IMR-90 (cell line): ENCODE data around the gene GRAMD1B.

Experiments used
- BHLHE40 ChIP-seq: fragments of 150-350 bp; IDR thresholded peaks from 2 replicates; pipeline ENCODE4 v1.6.1; 2016; ENCODE audit warnings: mild to moderate bottlenecking, low read depth, low read length
- CEBPB ChIP-seq: IDR thresholded peaks from 2 replicates; pipeline ENCODE4 v1.6.1; 2012; ENCODE audit warnings: low read depth, low read length, improper control_type of control experiment
- CHD1 ChIP-seq: IDR thresholded peaks from 2 replicates; pipeline ENCODE4 v1.6.1; 2012; ENCODE audit warnings: low read depth, low read length, improper control_type of control experiment
- ELK1 ChIP-seq: fragments of 150-350 bp; IDR thresholded peaks from 2 replicates; pipeline ENCODE4 v1.6.1; 2016; ENCODE audit warnings: low read depth, mild to moderate bottlenecking, low read length, moderate library complexity, borderline replicate concordance
- MAFK ChIP-seq: IDR thresholded peaks from 2 replicates; pipeline ENCODE4 v1.6.1; 2012; ENCODE audit warnings: low read depth, low read length, improper control_type of control experiment
- MAZ ChIP-seq: IDR thresholded peaks from 2 replicates; pipeline ENCODE4 v1.6.1; 2012; ENCODE audit warnings: low read depth, mild to moderate bottlenecking, low read length, improper control_type of control experiment, moderate library complexity, borderline replicate concordance
- MXI1 ChIP-seq: IDR thresholded peaks from 2 replicates; pipeline ENCODE4 v1.6.1; 2012; ENCODE audit warnings: low read depth, mild to moderate bottlenecking, low read length, moderate library complexity, borderline replicate concordance
- NFE2L2 ChIP-seq: fragments of 150-350 bp; IDR thresholded peaks from 2 replicates; pipeline ENCODE4 v1.6.1; 2016; ENCODE audit warnings: low read depth, mild to moderate bottlenecking, low read length
- POLR2A ChIP-seq: IDR thresholded peaks from 2 replicates; pipeline ENCODE4 v1.6.1; 2012; ENCODE audit warnings: mild to moderate bottlenecking, low read depth, low read length
- RAD21 ChIP-seq: IDR thresholded peaks from 2 replicates; pipeline ENCODE4 v1.6.1; 2012; ENCODE audit warnings: low read length, improper control_type of control experiment
- RFX5 ChIP-seq: IDR thresholded peaks from 2 replicates; pipeline ENCODE4 v1.8.0; 2012; ENCODE audit warnings: low read depth, mild to moderate bottlenecking, low read length, moderate library complexity
- SMC3 ChIP-seq: fragments of 150-350 bp; IDR thresholded peaks from 2 replicates; pipeline ENCODE4 v1.6.1; 2016; ENCODE audit warnings: low read depth, mild to moderate bottlenecking, antibody characterized with exemption, low read length, moderate library complexity
- USF2 ChIP-seq: fragments of 150-350 bp; IDR thresholded peaks from 2 replicates; pipeline ENCODE4 v1.6.1; 2017; ENCODE audit warnings: mild to moderate bottlenecking, antibody characterized with exemption, low read length, low read depth
- TF ChIP-seq, protein P1 (sequence below): conservative IDR thresholded peaks from 2 replicates; pipeline ENCODE4 v1.5.1; 2012; ENCODE audit warnings: mild to moderate bottlenecking, low read depth, low read length, improper control_type of control experiment

DNA sequence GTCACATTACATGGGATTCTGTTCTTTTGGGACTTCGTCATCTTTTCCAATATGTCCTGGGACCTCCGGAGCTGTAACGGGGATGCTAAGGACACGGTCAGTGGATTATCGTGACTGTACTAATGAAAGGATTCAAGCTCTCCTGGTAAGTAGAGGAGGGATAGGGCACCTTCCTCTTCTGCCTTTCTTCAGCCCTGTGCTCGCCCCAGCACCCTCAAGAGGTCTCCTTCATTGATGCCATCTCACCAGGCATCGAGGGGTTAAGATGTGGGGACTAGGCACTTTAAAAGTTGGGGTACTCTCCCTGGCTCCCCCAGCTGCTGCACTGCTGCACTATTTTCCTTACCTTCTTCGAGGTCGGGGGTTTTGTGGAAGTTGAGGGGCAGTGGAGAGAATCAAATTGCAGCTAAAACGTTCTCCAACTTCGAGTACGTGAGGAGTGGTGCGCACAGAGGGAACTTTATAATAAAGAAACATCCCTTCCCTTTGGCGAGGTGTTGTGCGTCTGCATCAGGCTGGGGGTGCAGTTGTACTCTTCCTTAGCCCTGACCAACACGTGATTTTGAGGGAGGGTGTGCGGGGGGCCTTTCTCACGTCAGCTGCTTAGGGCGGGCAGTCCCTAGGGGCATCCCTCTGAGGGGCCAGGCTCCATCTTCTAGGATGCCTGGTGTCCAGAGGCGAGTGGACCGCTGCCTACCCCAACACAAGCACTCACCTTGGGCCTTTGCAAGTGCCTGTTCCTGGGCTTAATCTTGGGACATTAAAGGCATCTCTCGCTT, 96.1 kb downstream of the GRAMD1B start:
- TF ChIP-seq RAD21 (no peak), POLR2A (no peak), SMC3 (no peak), BHLHE40 (no peak), RFX5 (no peak), CHD1 (no peak), MXI1 (no peak), CEBPB (no peak), MAFK (no peak), ELK1 (no peak), NFE2L2 (no peak), MAZ (no peak), USF2 (no peak)
- TF ChIP-seq, protein P1, sequence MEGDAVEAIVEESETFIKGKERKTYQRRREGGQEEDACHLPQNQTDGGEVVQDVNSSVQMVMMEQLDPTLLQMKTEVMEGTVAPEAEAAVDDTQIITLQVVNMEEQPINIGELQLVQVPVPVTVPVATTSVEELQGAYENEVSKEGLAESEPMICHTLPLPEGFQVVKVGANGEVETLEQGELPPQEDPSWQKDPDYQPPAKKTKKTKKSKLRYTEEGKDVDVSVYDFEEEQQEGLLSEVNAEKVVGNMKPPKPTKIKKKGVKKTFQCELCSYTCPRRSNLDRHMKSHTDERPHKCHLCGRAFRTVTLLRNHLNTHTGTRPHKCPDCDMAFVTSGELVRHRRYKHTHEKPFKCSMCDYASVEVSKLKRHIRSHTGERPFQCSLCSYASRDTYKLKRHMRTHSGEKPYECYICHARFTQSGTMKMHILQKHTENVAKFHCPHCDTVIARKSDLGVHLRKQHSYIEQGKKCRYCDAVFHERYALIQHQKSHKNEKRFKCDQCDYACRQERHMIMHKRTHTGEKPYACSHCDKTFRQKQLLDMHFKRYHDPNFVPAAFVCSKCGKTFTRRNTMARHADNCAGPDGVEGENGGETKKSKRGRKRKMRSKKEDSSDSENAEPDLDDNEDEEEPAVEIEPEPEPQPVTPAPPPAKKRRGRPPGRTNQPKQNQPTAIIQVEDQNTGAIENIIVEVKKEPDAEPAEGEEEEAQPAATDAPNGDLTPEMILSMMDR, result no peak
